GM18508 (cell line): ENCODE measurements around the gene SCN1A.
"Not testable (repeated sequence)": the region's sequence is repeated elsewhere in the genome, so short reads cannot be mapped to it uniquely, and the experiment has no call there.

ENCODE experiments used
- ATAC-seq: cut with Tn5 transposase; IDR thresholded peaks from one replicate; pipeline ENCODE4 v1.9.1; 2021; ENCODE audit warnings: moderate number of reproducible peaks; ENCODE audit not compliant: insufficient read depth, unreplicated experiment

Gene SCN1A

GRCh38 chr2:166137331-166137730, 9.5 kb upstream of the SCN1A start:
- no peak for ATAC-seq

- no peak for ATAC-seq
Measured at GRCh38 chr2:166135849-166136258, 8.0 kb upstream of the SCN1A start.

GRCh38 chr2:166135152-166135848, 7.5 kb upstream of the SCN1A start:
- ATAC-seq, result no peak

GRCh38 chr2:166134252-166135151, 6.7 kb upstream of the SCN1A start:
- ATAC-seq, result no peak

- ATAC-seq, result no peak
Measured at GRCh38 chr2:166133653-166134052, 5.8 kb upstream of the SCN1A start.

- ATAC-seq, result no peak
Measured at GRCh38 chr2:166128156-166128505, 311 bp upstream of the SCN1A start.

- no peak for ATAC-seq
Measured at GRCh38 chr2:166126007-166126639, 1.7 kb downstream of the SCN1A start.

- no peak for ATAC-seq
Measured at GRCh38 chr2:166125557-166125956, 2.3 kb downstream of the SCN1A start.

GRCh38 chr2:166118180-166118579, 9.6 kb downstream of the SCN1A start:
- no peak for ATAC-seq

GRCh38 chr2:166117491-166117890, 10.3 kb downstream of the SCN1A start:
- ATAC-seq, result no peak

GRCh38 chr2:166115589-166115988, 12.2 kb downstream of the SCN1A start:
- ATAC-seq, result no peak

GRCh38 chr2:166112193-166112605, 15.6 kb downstream of the SCN1A start:
- ATAC-seq, result no peak

GRCh38 chr2:166106431-166107015, 21.3 kb downstream of the SCN1A start:
- ATAC-seq, result no peak

GRCh38 chr2:166104773-166105172, 23.0 kb downstream of the SCN1A start:
- no peak for ATAC-seq

- ATAC-seq, result no peak
Measured at GRCh38 chr2:166104084-166104483, 23.7 kb downstream of the SCN1A start.

- ATAC-seq, result not testable (repeated sequence)
Measured at GRCh38 chr2:166103277-166103676, 24.5 kb downstream of the SCN1A start.

GRCh38 chr2:166094325-166094724, 33.5 kb downstream of the SCN1A start:
- no peak for ATAC-seq

GRCh38 chr2:166092889-166093288, 34.9 kb downstream of the SCN1A start:
- no peak for ATAC-seq

GRCh38 chr2:166091439-166091838, 36.4 kb downstream of the SCN1A start:
- no peak for ATAC-seq

GRCh38 chr2:166090908-166091307, 36.9 kb downstream of the SCN1A start:
- no peak for ATAC-seq

- no peak for ATAC-seq
Measured at GRCh38 chr2:166090346-166090745, 37.5 kb downstream of the SCN1A start.
